OCI-LY3 (cell line): Measurements from ENCODE around the gene SLC25A24.
"Not testable (repeated sequence)": the region's sequence is repeated elsewhere in the genome, so short reads cannot be mapped to it uniquely, and the experiment has no call there.

Experiments
- EZH2phosphoT487 ChIP-seq: fragments of 200-600 bp; shearing (Covaris generic); IDR thresholded peaks from 2 replicates; pipeline ENCODE4 v1.6.1; 2018; ENCODE audit warnings: antibody characterized with exemption, mixed run types, low read depth
- TF ChIP-seq, protein P1 (sequence below): fragments of 200-600, 300-600 bp; sonication (generic); IDR thresholded peaks from 2 replicates; pipeline ENCODE4 v1.5.1; 2014; ENCODE audit warnings: antibody characterized with exemption, low read length, low read depth

DNA sequence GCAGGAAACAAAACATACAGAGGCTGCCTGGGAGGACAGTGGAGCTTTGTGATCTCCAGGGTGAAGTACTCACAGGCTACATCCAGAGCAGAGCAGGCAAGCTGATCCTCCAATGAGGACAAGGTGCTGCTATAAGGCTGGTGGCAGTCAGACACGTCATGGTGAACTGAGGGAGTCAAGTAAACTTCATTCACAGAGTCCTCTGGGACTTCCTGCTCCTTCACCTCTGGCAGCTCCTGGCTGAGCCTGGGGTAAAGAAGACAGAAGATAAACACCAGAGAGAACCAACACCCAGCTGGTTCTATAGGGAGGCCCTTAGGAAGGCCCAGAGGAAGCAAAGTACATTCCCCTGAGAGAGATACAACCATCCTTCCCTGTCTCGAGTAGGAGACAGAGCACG, 32.0 kb upstream of the SLC25A24 start:
- TF ChIP-seq, protein P1, sequence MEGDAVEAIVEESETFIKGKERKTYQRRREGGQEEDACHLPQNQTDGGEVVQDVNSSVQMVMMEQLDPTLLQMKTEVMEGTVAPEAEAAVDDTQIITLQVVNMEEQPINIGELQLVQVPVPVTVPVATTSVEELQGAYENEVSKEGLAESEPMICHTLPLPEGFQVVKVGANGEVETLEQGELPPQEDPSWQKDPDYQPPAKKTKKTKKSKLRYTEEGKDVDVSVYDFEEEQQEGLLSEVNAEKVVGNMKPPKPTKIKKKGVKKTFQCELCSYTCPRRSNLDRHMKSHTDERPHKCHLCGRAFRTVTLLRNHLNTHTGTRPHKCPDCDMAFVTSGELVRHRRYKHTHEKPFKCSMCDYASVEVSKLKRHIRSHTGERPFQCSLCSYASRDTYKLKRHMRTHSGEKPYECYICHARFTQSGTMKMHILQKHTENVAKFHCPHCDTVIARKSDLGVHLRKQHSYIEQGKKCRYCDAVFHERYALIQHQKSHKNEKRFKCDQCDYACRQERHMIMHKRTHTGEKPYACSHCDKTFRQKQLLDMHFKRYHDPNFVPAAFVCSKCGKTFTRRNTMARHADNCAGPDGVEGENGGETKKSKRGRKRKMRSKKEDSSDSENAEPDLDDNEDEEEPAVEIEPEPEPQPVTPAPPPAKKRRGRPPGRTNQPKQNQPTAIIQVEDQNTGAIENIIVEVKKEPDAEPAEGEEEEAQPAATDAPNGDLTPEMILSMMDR: not testable (repeated sequence)
- not testable (repeated sequence) for TF ChIP-seq EZH2phosphoT487
